GM18907 (cell line): ENCODE measurements around the gene SGTA.
A peak's percentile ranks its signal among the peaks of the same experiment; 100 is the strongest.
"Not testable (repeated sequence)": the region's sequence is repeated elsewhere in the genome, so short reads cannot be mapped to it uniquely, and the experiment has no call there.

Experiments used
- ATAC-seq: cut with Tn5 transposase; IDR thresholded peaks from one replicate; pipeline ENCODE4 v1.9.1; 2021; ENCODE audit warnings: mild to moderate bottlenecking, moderate library complexity; ENCODE audit not compliant: unreplicated experiment

Gene SGTA

GRCh38 chr19:2795827-2796658 lies 13.0 kb upstream of the SGTA start:
- no peak for ATAC-seq

GRCh38 chr19:2793577-2793976 lies 10.5 kb upstream of the SGTA start:
- ATAC-seq = no peak

GRCh38 chr19:2793126-2793525 lies 10.1 kb upstream of the SGTA start:
- ATAC-seq = no peak

GRCh38 chr19:2792666-2793065 lies 9.6 kb upstream of the SGTA start:
- not testable (repeated sequence) for ATAC-seq

GRCh38 chr19:2791876-2792275 lies 8.8 kb upstream of the SGTA start:
- no peak for ATAC-seq

- no peak for ATAC-seq
These were observed 8.4 kb upstream of the SGTA start for GRCh38 chr19:2791440-2791839.

- no peak for ATAC-seq
These were observed 7.6 kb upstream of the SGTA start for GRCh38 chr19:2790557-2791271.

GRCh38 chr19:2790194-2790556 lies 7.1 kb upstream of the SGTA start:
- no peak for ATAC-seq

GRCh38 chr19:2788237-2788636 lies 5.2 kb upstream of the SGTA start:
- no peak for ATAC-seq

- no peak for ATAC-seq
These were observed 4.0 kb upstream of the SGTA start for GRCh38 chr19:2787115-2787514.

- peak; percentile 55 for ATAC-seq
These were observed 2.3 kb upstream of the SGTA start, which contains the start of gene THOP1 for GRCh38 chr19:2785244-2785997. THOP1 (plus strand) TSS chr19:2785503; CDS start chr19:2785663, 160 bp downstream.

- ATAC-seq = no peak
These were observed 690 bp upstream of the SGTA start for GRCh38 chr19:2783781-2784145.

- no peak for ATAC-seq
These were observed 641 bp downstream of the SGTA start for GRCh38 chr19:2782329-2782935.

- ATAC-seq = no peak
These were observed 2.8 kb downstream of the SGTA start for GRCh38 chr19:2780284-2780683.

- no peak for ATAC-seq
These were observed 3.8 kb downstream of the SGTA start for GRCh38 chr19:2779121-2779740.

GRCh38 chr19:2777952-2778683 lies 5.0 kb downstream of the SGTA start:
- ATAC-seq = no peak

GRCh38 chr19:2775556-2776430 lies 7.3 kb downstream of the SGTA start:
- ATAC-seq = peak; percentile 51

GRCh38 chr19:2774953-2775555 lies 8.0 kb downstream of the SGTA start:
- no peak for ATAC-seq
